Vagina (tissue), 2 donors: ENCODE results near the gene TRIP13.

ENCODE experiments used
- POLR2A ChIP-seq, 2 donors: fragments of 450-650 bp; IDR thresholded peaks; one replicate each; pipeline ENCODE4 v1.6.1; 2017; ENCODE audit warnings: antibody characterized with exemption in 2 of 2, mild to moderate bottlenecking in 2 of 2, moderate library complexity in 2 of 2
- TF ChIP-seq, protein P1 (sequence below), 3 experiments: fragments of 450-650 bp in 2 of 3; fragments of 200-600 bp in 1 of 3; sonication (generic) in 1 of 3; IDR thresholded peaks; one replicate each; pipeline ENCODE4 v1.5.1; 2017 to 2019; ENCODE audit warnings: antibody characterized with exemption in 3 of 3, mild to moderate bottlenecking in 2 of 3, moderate library complexity in 2 of 3

- TF ChIP-seq, protein P1, sequence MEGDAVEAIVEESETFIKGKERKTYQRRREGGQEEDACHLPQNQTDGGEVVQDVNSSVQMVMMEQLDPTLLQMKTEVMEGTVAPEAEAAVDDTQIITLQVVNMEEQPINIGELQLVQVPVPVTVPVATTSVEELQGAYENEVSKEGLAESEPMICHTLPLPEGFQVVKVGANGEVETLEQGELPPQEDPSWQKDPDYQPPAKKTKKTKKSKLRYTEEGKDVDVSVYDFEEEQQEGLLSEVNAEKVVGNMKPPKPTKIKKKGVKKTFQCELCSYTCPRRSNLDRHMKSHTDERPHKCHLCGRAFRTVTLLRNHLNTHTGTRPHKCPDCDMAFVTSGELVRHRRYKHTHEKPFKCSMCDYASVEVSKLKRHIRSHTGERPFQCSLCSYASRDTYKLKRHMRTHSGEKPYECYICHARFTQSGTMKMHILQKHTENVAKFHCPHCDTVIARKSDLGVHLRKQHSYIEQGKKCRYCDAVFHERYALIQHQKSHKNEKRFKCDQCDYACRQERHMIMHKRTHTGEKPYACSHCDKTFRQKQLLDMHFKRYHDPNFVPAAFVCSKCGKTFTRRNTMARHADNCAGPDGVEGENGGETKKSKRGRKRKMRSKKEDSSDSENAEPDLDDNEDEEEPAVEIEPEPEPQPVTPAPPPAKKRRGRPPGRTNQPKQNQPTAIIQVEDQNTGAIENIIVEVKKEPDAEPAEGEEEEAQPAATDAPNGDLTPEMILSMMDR (IDR thresholded peaks at IDR 0.05), result no peak
- TF ChIP-seq POLR2A (IDR thresholded peaks at IDR 0.05), result no peak
Observed at GRCh38 chr5:959581-960531, 67.2 kb downstream of the TRIP13 start.
